Neutrophil (primary cell): ENCODE results near the gene NPLOC4.

Source experiments
- H3K27ac ChIP-seq: fragments of 200-600 bp; sonication (generic); 2 replicates; pipeline ENCODE4 v1.5.1; 2016; ENCODE audit warnings: mild to moderate bottlenecking, moderate library complexity
- H3K27me3 ChIP-seq: fragments of 200-600 bp; sonication (generic); 2 replicates; pipeline ENCODE4 v1.6.0; 2016; ENCODE audit warnings: mild to moderate bottlenecking
- H3K36me3 ChIP-seq: fragments of 200-600 bp; sonication (generic); 2 replicates; pipeline ENCODE4 v1.5.1; 2017
- H3K4me1 ChIP-seq, 2 experiments: fragments of 200-600 bp in 1 of 2; sonication (generic) in 1 of 2; 1 replicate in 1 of 2; 2 replicates in 1 of 2; pipeline versions ENCODE4 v1.5.1 to v1.6.1; 2013 to 2016; ENCODE audit warnings: low read depth in 1 of 2, low read length in 1 of 2, mild to moderate bottlenecking in 1 of 2, moderate library complexity in 1 of 2; ENCODE audit not compliant: control insufficient read depth in 1 of 2, insufficient read depth in 1 of 2
- H3K4me3 ChIP-seq, 2 experiments: fragments of 200-600 bp in 1 of 2; sonication (generic) in 1 of 2; 1 replicate in 1 of 2; 2 replicates in 1 of 2; pipeline ENCODE4 v1.5.1; 2013 to 2016; ENCODE audit warnings: low read depth in 1 of 2, low read length in 1 of 2, mild to moderate bottlenecking in 1 of 2, moderate library complexity in 1 of 2
- H3K9me3 ChIP-seq: fragments of 200-600 bp; sonication (generic); 2 replicates; pipeline ENCODE4 v1.5.1; 2016
- TF ChIP-seq, protein P1 (sequence below): fragments of 200-600 bp; sonication (generic); IDR thresholded peaks from 2 replicates; pipeline ENCODE4 v1.5.1; 2016; ENCODE audit warnings: antibody characterized with exemption

Gene NPLOC4

DNA sequence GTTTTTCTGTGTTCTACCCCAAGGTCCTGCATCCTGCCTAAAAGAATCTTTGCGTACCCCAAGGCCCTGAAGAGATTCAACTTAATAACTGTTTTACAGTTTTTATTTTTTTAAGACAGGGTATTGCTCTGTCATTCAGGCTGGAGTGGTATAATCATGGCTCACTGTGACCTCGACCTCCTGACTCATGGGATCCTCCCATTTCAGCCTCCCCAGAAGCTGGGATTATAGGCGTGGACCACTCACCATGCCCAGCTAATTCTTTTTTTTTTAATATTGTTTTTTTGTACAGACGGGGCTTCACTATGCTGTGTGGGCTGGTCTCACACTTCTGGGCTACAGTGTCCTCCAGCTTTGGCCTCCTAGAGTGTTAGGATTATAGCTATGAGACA is 75.4 kb downstream of the NPLOC4 start:
- peaks cover 68% of the 10 kb centered on the region for H3K36me3 ChIP-seq
- no peaks in the 10 kb centered on the region for H3K27me3 ChIP-seq
- peaks cover 28% of the 10 kb centered on the region in 2 experiments for H3K4me1 ChIP-seq
- no peaks in the 10 kb centered on the region for H3K9me3 ChIP-seq
- no peak overlapping the region for H3K4me3 ChIP-seq
- TF ChIP-seq, protein P1, sequence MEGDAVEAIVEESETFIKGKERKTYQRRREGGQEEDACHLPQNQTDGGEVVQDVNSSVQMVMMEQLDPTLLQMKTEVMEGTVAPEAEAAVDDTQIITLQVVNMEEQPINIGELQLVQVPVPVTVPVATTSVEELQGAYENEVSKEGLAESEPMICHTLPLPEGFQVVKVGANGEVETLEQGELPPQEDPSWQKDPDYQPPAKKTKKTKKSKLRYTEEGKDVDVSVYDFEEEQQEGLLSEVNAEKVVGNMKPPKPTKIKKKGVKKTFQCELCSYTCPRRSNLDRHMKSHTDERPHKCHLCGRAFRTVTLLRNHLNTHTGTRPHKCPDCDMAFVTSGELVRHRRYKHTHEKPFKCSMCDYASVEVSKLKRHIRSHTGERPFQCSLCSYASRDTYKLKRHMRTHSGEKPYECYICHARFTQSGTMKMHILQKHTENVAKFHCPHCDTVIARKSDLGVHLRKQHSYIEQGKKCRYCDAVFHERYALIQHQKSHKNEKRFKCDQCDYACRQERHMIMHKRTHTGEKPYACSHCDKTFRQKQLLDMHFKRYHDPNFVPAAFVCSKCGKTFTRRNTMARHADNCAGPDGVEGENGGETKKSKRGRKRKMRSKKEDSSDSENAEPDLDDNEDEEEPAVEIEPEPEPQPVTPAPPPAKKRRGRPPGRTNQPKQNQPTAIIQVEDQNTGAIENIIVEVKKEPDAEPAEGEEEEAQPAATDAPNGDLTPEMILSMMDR: no peak
- peak overlapping the region; percentile 80 for H3K27ac ChIP-seq

- Histone ChIP-seq H3K27me3 (no peaks in the 10 kb centered on the region), H3K36me3 (peaks cover 49% of the 10 kb centered on the region), H3K4me1 (peaks cover 26 to 27% of the 10 kb centered on the region in 2 experiments), H3K9me3 (no peaks in the 10 kb centered on the region), H3K4me3 (no peak overlapping the region), H3K27ac (no peak overlapping the region)
- TF ChIP-seq, protein P1: no peak
Measured at GRCh38 chr17:81558941-81559806, 77.7 kb downstream of the NPLOC4 start.

DNA sequence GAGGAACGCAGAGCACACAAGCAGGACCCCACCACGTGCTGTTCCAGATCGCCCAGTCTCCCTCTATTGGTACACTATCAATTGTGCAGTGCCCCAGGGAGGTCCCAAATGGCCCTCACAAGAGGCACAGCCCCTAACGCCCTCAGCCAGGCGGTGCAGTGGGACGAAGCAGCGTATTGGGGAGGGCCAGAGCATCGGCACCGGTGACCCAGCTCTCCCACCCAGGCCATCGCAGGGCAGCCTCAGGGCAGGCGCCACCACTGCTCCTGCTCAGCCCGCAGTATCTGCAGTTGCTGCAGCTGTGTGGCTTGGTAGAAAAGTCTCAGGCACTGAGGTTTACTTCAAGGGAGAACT is 78.8 kb downstream of the NPLOC4 start:
- peaks cover 43% of the 10 kb centered on the region for H3K36me3 ChIP-seq
- TF ChIP-seq, protein P1: no peak
- H3K4me3 ChIP-seq: no peak overlapping the region
- H3K27ac ChIP-seq: no peak overlapping the region
- peaks cover 30 to 32% of the 10 kb centered on the region in 2 experiments for H3K4me1 ChIP-seq
- H3K27me3 ChIP-seq: no peaks in the 10 kb centered on the region
- H3K9me3 ChIP-seq: no peaks in the 10 kb centered on the region

GRCh38 chr17:81557276-81558114 is 79.4 kb downstream of the NPLOC4 start:
- TF ChIP-seq, protein P1: no peak
- H3K27me3 ChIP-seq: no peaks in the 10 kb centered on the region
- peaks cover 40% of the 10 kb centered on the region for H3K36me3 ChIP-seq
- H3K4me1 ChIP-seq: peaks cover 35 to 37% of the 10 kb centered on the region in 2 experiments
- no peaks in the 10 kb centered on the region for H3K9me3 ChIP-seq
- H3K4me3 ChIP-seq: no peak overlapping the region
- H3K27ac ChIP-seq: no peak overlapping the region

DNA sequence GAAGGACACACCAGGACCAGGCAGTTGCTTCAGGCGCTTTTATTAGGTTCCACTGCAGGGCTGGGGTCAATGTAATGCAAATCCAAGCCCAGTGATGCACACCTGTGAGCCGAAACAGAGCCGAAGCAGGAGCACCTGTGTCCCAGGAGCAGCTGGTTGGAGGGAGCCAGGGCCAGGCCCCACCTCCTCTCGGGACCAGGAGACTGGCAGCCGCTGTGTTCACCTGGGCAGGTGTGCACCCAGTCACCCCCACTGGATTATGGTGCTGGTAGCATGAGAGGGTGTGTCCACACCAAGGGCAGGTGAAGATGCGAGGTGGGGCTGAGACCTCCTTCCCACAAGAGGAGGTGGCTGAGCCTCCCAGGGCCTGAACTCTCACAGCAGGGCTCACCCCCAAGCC is 80.0 kb downstream of the NPLOC4 start:
- H3K9me3 ChIP-seq: no peaks in the 10 kb centered on the region
- no peak overlapping the region for H3K4me3 ChIP-seq
- H3K36me3 ChIP-seq: peaks cover 40% of the 10 kb centered on the region
- H3K4me1 ChIP-seq: peaks cover 35 to 39% of the 10 kb centered on the region in 2 experiments
- TF ChIP-seq, protein P1: no peak
- no peak overlapping the region for H3K27ac ChIP-seq
- no peaks in the 10 kb centered on the region for H3K27me3 ChIP-seq
